Stomach (tissue), 9 donors: ENCODE measurements around the gene CRIM1. TPM values are rescaled to one million over a fixed set of nuclear protein-coding genes. Genes with fewer than 3 reads are reported as not detected.
A peak's percentile ranks its signal among the peaks of the same experiment; 100 is the strongest.

Source experiments
- DNase-seq, 2 donors: peaks; one replicate each; pipeline versions ENCODE4 v3.0.0 to v3.0.0-alpha.2; 2013 to 2019
- H3K27ac ChIP-seq, 5 donors: fragments of 200-600 bp in 4 of 5; sonication (generic) in 4 of 5; one replicate each; pipeline ENCODE4 v1.5.1; 2013 to 2019; ENCODE audit warnings: mild to moderate bottlenecking in 1 of 5, moderate library complexity in 1 of 5
- H3K27me3 ChIP-seq, 3 donors: fragments of 200-600 bp; sonication (generic); one replicate each; pipeline ENCODE4 v1.5.1; 2017 to 2019; ENCODE audit warnings: mixed run types in 1 of 3
- H3K36me3 ChIP-seq, 4 donors: fragments of 200-600 bp; sonication (generic); 1 replicate in 3 of 4; 2 replicates in 1 of 4; pipeline ENCODE4 v1.5.1; 2016 to 2019
- H3K4me1 ChIP-seq, 4 donors: fragments of 200-600 bp; sonication (generic); one replicate each; pipeline ENCODE4 v1.5.1; 2016 to 2019
- H3K4me3 ChIP-seq, 4 donors: fragments of 200-600 bp; sonication (generic) in 3 of 4; one replicate each; pipeline ENCODE4 v1.5.1; 2016 to 2019; ENCODE audit warnings: mild to moderate bottlenecking in 1 of 4
- H3K9me3 ChIP-seq, 4 donors: fragments of 200-600 bp; sonication (generic); one replicate each; pipeline ENCODE4 v1.5.1; 2016 to 2019
- EP300 ChIP-seq: sonication (generic); formaldehyde crosslinking; IDR thresholded peaks from one replicate; pipeline ENCODE4 v1.6.1; 2017; ENCODE audit warnings: antibody characterized with exemption
- POLR2A ChIP-seq, 4 donors: fragments of 450-650 bp; IDR thresholded peaks; one replicate each; pipeline ENCODE4 v1.6.1; 2016; ENCODE audit warnings: antibody characterized with exemption in 4 of 4, control low read depth in 2 of 4, mild to moderate bottlenecking in 1 of 4, moderate library complexity in 1 of 4
- POLR2AphosphoS5 ChIP-seq, 3 donors: sonication (generic); formaldehyde crosslinking; IDR thresholded peaks; one replicate each; pipeline ENCODE4 v1.6.1; 2016; ENCODE audit warnings: antibody characterized with exemption in 3 of 3
- WGBS, 5 donors: extraction: QIAGEN DNeasy Blood & Tissue Kit in 3 of 5; methylation state at CpG; one replicate each; pipeline versions ENCODE4 v1.1.5 to v1.1.7; 2013 to 2018; 5-methylcytosine and 5-hydroxymethylcytosine counted together
- intact Hi-C: fragments of 100-400 bp; cut with DNase I; formaldehyde crosslinking; loops from one replicate; pipeline ENCODE4 v1.15.1; 2023; ENCODE audit warnings: low total_unique reads
- polyA plus RNA-seq, 3 donors: library from polyadenylated mRNA; stranded (reverse); fragments of 200-250 nt; gene quantifications; one replicate each; pipeline ENCODE4 v1.2.3, GENCODE V29; 2013
- total RNA-seq, 5 donors: library from RNA; depleted of rRNA; stranded (reverse); fragments of >200 nt; gene quantifications; one replicate each; pipeline versions ENCODE4 v1.1.0 to v1.2.3, GENCODE V29; 2014 to 2016
- TF ChIP-seq, protein P1 (sequence below), 7 experiments: fragments of 450-650 bp in 4 of 7; fragments of 200-600 bp in 3 of 7; sonication (generic) in 3 of 7; IDR thresholded peaks; one replicate each; pipeline ENCODE4 v1.5.1; 2016 to 2019; ENCODE audit warnings: antibody characterized with exemption in 7 of 7, control low read depth in 2 of 7, mild to moderate bottlenecking in 1 of 7
- donor health status: healthy with polysubstance abuse.
- donor health status: Bipolar disorder and iron deficiency.
- donor health status: healthy.

The CRIM1 gene
- total and polyA plus RNA-seq, 8 donors, result 3.1 to 158 (median 50.7) TPM

DNA sequence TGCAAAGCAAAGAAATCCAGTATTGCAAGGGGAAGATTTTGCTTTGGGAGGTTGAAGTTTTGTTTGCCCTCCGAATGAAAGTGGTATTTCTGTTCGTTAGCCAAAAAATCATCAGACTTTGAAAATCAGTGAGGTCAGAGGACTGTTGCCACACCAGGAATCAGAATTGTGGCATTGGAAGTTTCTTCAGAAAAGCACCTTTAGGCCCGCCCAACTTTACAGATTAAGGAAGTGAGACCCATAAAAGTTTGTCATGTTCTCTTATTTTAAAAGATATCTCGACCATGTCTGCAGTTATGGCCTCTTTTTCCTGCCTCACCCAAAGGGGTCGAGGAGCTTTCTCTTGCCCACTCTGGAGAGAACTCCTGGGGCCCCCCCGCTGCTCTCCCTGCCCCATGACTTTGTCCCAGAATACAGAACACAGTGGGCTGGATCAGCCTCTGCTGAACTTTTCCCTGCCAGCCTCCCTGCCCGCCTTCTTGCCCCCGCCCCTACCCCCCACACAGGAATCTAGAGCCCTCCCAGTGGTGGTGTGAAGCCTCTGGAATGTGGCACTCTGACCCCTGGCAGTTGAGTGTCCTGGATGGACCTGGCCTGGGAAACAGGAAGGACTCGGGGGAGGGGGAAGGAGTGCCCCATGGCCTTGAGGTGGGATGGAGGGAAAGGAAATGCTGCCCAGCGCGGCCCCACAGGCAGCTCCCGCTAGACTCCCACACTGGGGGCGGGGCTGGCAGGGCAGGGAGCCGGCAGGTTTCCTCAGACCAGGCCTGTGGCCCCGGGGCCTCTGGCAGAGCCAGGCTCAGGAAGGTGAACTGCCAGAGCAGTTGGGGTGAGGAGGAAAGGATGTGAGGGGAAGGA lies 25.3 kb downstream of the CRIM1 start:
- intact Hi-C loops, result no loop called here
- no peak for TF ChIP-seq POLR2AphosphoS5 (IDR thresholded peaks at IDR 0.05)
- no peak for TF ChIP-seq POLR2A (IDR thresholded peaks at IDR 0.05)
- TF ChIP-seq, protein P1, sequence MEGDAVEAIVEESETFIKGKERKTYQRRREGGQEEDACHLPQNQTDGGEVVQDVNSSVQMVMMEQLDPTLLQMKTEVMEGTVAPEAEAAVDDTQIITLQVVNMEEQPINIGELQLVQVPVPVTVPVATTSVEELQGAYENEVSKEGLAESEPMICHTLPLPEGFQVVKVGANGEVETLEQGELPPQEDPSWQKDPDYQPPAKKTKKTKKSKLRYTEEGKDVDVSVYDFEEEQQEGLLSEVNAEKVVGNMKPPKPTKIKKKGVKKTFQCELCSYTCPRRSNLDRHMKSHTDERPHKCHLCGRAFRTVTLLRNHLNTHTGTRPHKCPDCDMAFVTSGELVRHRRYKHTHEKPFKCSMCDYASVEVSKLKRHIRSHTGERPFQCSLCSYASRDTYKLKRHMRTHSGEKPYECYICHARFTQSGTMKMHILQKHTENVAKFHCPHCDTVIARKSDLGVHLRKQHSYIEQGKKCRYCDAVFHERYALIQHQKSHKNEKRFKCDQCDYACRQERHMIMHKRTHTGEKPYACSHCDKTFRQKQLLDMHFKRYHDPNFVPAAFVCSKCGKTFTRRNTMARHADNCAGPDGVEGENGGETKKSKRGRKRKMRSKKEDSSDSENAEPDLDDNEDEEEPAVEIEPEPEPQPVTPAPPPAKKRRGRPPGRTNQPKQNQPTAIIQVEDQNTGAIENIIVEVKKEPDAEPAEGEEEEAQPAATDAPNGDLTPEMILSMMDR (IDR thresholded peaks at IDR 0.05), result no peak
- no peak for TF ChIP-seq EP300
- Histone ChIP-seq H3K36me3 (no peaks in the 10 kb centered on the region), H3K9me3 (no peaks in the 10 kb centered on the region), H3K4me1 (peaks cover 7 to 29% (median 21%) of the 10 kb centered on the region in 4 donors), H3K27ac (no peak overlapping the region), H3K4me3 (no peak overlapping the region), H3K27me3 (no peaks in the 10 kb centered on the region)
- DNase-seq, result peak in 1 of 2 donors; percentile 39
- WGBS, 5 donors, result 59 to 77% (median 72%) methylated on average over 10 to 15 of the region's 15 CpGs

DNA sequence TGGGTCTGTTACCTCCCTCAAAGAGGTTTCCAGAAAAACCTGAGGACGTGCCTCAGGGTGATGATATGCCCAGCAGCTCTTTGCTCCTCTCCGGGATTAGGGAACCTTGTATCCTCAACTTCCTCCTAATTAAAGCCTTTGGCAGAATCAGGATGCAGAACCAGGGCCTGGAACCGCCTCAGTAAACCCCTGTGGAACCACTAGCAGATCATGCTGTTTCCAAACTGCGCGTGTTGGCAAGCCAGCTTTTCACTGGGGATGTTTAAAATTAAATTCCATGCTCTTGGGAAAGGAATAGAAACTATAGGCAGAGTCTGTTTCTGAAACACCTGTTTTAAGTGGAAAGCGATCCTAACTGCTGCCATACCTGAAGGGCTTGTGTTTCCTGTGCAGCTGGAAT lies 26.4 kb downstream of the CRIM1 start:
- no peaks in the 10 kb centered on the region for H3K27me3 ChIP-seq
- no peak for DNase-seq
- TF ChIP-seq EP300, result no peak
- no peak for TF ChIP-seq POLR2A (IDR thresholded peaks at IDR 0.05)
- TF ChIP-seq, protein P1 (IDR thresholded peaks at IDR 0.05), result no peak
- TF ChIP-seq POLR2AphosphoS5 (IDR thresholded peaks at IDR 0.05), result no peak
- no peaks in the 10 kb centered on the region for H3K36me3 ChIP-seq
- no peak overlapping the region for H3K27ac ChIP-seq
- intact Hi-C loops, result no loop called here
- H3K9me3 ChIP-seq, result no peaks in the 10 kb centered on the region
- peaks cover under 1 to 19% (median 10%) of the 10 kb centered on the region in 4 donors for H3K4me1 ChIP-seq
- no peak overlapping the region for H3K4me3 ChIP-seq
- WGBS, 5 donors, result 90 to 95% (median 92%) methylated on average over 6 of the region's 6 CpGs

- no peak for DNase-seq
- 46 to 100% (median 47%) methylated on average over 2 of the region's 2 CpGs for WGBS, 5 donors
- Histone ChIP-seq H3K27ac (no peak overlapping the region), H3K4me1 (peaks cover 0 to 19% (median 8%) of the 10 kb centered on the region in 4 donors), H3K4me3 (no peak overlapping the region), H3K36me3 (no peaks in the 10 kb centered on the region), H3K27me3 (no peaks in the 10 kb centered on the region), H3K9me3 (no peaks in the 10 kb centered on the region)
- intact Hi-C loops, result no loop called here
- no peak for TF ChIP-seq POLR2A (IDR thresholded peaks at IDR 0.05)
- no peak for TF ChIP-seq POLR2AphosphoS5 (IDR thresholded peaks at IDR 0.05)
- TF ChIP-seq, protein P1 (IDR thresholded peaks at IDR 0.05), result no peak
- TF ChIP-seq EP300, result no peak
These were observed 26.9 kb downstream of the CRIM1 start for GRCh38 chr2:36382472-36382871.

DNA sequence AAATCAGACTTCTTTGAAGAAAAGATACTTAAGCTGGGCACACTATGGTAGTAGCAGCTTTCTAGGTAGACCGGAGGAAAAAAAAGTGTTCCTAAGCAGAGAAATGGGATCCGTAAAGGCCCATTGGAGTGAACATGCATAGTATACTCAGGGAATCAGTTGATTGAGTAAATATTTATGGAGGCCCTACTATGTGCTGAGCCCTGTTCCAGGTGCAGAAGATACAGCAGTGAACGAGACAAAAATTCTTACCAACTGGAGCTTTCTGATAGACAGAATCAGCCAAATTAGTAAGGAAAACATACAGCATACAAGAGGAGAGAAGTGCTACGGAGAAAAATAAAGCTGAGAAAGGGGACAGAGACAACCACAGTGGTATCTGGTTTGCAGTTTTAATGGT lies 28.1 kb downstream of the CRIM1 start:
- peaks cover 0 to 26% (median 12%) of the 10 kb centered on the region in 4 donors for H3K4me1 ChIP-seq
- intact Hi-C loops, result no loop called here
- no peaks in the 10 kb centered on the region for H3K9me3 ChIP-seq
- DNase-seq, result no peak
- TF ChIP-seq POLR2AphosphoS5 (IDR thresholded peaks at IDR 0.05) (no peak), EP300 (no peak), POLR2A (IDR thresholded peaks at IDR 0.05) (no peak)
- TF ChIP-seq, protein P1 (IDR thresholded peaks at IDR 0.05), result no peak
- H3K27me3 ChIP-seq, result no peaks in the 10 kb centered on the region
- 93 to 98% (median 94%) methylated on average over 4 of the region's 4 CpGs for WGBS, 5 donors
- no peaks in the 10 kb centered on the region for H3K36me3 ChIP-seq
- no peak overlapping the region for H3K4me3 ChIP-seq
- H3K27ac ChIP-seq, result no peak overlapping the region
